ENCODE measurements around the gene MED25. TPM values are rescaled to one million over a fixed set of nuclear protein-coding genes. Genes with fewer than 3 reads are reported as not detected.

The MED25 gene
- total and polyA plus RNA-seq, 2 of the 4 experiments (the other 2 are of a cell fraction), result 4.7 to 38.5 TPM

DNA sequence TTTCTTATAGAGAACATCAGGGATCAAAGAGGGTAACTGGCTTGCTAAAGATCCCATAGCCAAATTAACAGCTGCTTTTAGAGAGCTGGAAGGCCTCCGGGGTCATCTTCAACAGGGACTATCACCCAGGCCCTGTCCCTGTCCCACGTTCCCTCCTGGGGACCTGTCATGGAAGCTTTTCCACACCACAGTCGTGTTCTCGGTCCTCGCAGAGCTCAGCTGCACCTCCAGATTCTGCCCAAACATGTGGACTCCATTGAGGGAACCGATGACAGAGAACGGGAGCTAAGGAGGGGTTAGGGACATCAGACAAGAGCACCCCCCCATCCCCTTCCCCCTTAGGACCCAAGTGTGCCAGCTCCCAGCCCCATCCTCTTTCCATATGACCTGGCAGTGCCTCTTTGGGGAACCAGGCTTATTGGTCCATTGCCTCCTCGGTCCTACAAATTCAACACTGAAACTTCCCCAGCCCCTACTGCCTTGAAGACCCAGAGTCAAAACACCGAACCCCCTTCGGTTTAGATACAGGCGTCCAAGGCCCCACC lies 5.6 kb upstream of the MED25 start:
- peak overlapping the region; percentile 26 for H2BK5ac ChIP-seq (ENCODE audit: low read depth, low read length, poor library complexity, severe bottlenecking)
- ChIA-PET CTCF (no interaction called here), POLR2A (ENCODE audit: unreplicated experiment) (no interaction called here)
- H2BK20ac ChIP-seq (ENCODE audit: low read depth, low read length), result no peak overlapping the region
- no peaks in the 10 kb centered on the region for H3K9me3 ChIP-seq (ENCODE audit: control insufficient read depth, insufficient read depth, low read length)
- ATAC-seq (ENCODE audit: low read depth) (no peak), DNase-seq (no peak)
- H3K27ac ChIP-seq (ENCODE audit: insufficient read depth, low read length), result peak overlapping the region; percentile 57; the same call in 1 of the 2 replicates
- H2AFZ ChIP-seq (replicated peaks; ENCODE audit: low read length, poor library complexity), result peak overlapping the region; percentile 98
- 0 out of 2 replicates have a peak overlapping the region, but pooled peaks have one; percentile 56 for H3K56ac ChIP-seq (ENCODE audit: extremely low read depth, insufficient read depth, low read length)
- peak overlapping the region; percentile 78 for H2AK9ac ChIP-seq (replicated peaks; ENCODE audit: low read depth, low read length, poor library complexity)
- no peak overlapping the region for H2BK120ac ChIP-seq (ENCODE audit: low read depth, low read length)
- peaks cover 17% of the 10 kb centered on the region for H3K9me1 ChIP-seq (ENCODE audit: insufficient read depth, low read length)
- peak overlapping the region; percentile 25; the same call in 1 of the 2 replicates for H3K23ac ChIP-seq (ENCODE audit: low read depth, low read length)
- H4K91ac ChIP-seq (ENCODE audit: insufficient read depth, low read depth, low read length), result 0 out of 2 replicates have a peak overlapping the region, but pooled peaks have one; percentile 59
- 35% methylated on average over 4 of the region's 11 CpGs; no CpG with 5 or more reads in 1 of the 2 experiments for WGBS, 2 experiments (ENCODE audit: extremely low coverage in 2 of 2, insufficient read length in 1 of 2)
- H3K4ac ChIP-seq (ENCODE audit: low read depth, low read length), result peak overlapping the region; percentile 82
- H3K4me3 ChIP-seq (ENCODE audit: insufficient read depth, low read depth, low read length), result peak overlapping the region; percentile 64
- H4K5ac ChIP-seq (ENCODE audit: low read depth, low read length), result peak overlapping the region; percentile 50
- H3K4me1 ChIP-seq (ENCODE audit: control insufficient read depth, insufficient read depth, low read length), result peaks cover 5% of the 10 kb centered on the region
- H4K8ac ChIP-seq (ENCODE audit: low read depth in 2 of 2, low read length in 2 of 2), result peak overlapping the region; percentile 56 to 99
- no peaks in the 10 kb centered on the region for H4K20me1 ChIP-seq (ENCODE audit: insufficient read depth, low read length)
- peak overlapping the region; percentile 43; the same call in 1 of the 3 replicates for H2BK15ac ChIP-seq (ENCODE audit: low read depth, low read length)
- H3K9ac ChIP-seq (ENCODE audit: low read depth, low read length), result peak overlapping the region; percentile 55
- in situ Hi-C loops (cut with MboI; ENCODE audit: low sequenced_read_pairs), result no loop called here
- dilution Hi-C loops (cut with HindIII; ENCODE audit: low sequenced_read_pairs, unreplicated experiment), result no loop called here
- peaks cover 2% of the 10 kb centered on the region; the same call in 1 of the 2 replicates for H3K36me3 ChIP-seq (ENCODE audit: control insufficient read depth, insufficient read depth, low read length)
- intact Hi-C loops (cut with micrococcal nuclease), result loop anchor here (10.0 kb wide), 1 partner anchor 98 kb away; no protein-coding TSS in a partner anchor
- H3K79me1 ChIP-seq (ENCODE audit: low read depth in 1 of 2, low read length in 2 of 2), result peaks cover 5 to 21% of the 10 kb centered on the region in 2 experiments; a peak in 2 of 4 replicates
- peak overlapping the region; percentile 87 for H2AK5ac ChIP-seq (ENCODE audit: low read depth, low read length)
- H3K4me2 ChIP-seq (ENCODE audit: low read depth, low read length), result peak overlapping the region; percentile 46
- no peaks in the 10 kb centered on the region for H3K27me3 ChIP-seq (ENCODE audit: control insufficient read depth, insufficient read depth, low read length)
- peak overlapping the region; percentile 76 for H3K14ac ChIP-seq (replicated peaks; ENCODE audit: low read depth, low read length)
- no peak for TF ChIP-seq MAZ (IDR thresholded peaks at IDR 0.05; ENCODE audit: borderline replicate concordance, low read depth, low read length)
- TF ChIP-seq CEBPB (IDR thresholded peaks at IDR 0.05; ENCODE audit: low read depth, low read length), result no peak
- TF ChIP-seq NFE2L2 (IDR thresholded peaks at IDR 0.05; ENCODE audit: low read depth, low read length), result no peak
- TF ChIP-seq, protein P1, sequence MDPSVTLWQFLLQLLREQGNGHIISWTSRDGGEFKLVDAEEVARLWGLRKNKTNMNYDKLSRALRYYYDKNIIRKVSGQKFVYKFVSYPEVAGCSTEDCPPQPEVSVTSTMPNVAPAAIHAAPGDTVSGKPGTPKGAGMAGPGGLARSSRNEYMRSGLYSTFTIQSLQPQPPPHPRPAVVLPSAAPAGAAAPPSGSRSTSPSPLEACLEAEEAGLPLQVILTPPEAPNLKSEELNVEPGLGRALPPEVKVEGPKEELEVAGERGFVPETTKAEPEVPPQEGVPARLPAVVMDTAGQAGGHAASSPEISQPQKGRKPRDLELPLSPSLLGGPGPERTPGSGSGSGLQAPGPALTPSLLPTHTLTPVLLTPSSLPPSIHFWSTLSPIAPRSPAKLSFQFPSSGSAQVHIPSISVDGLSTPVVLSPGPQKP (IDR thresholded peaks at IDR 0.05; ENCODE audit: borderline replicate concordance, low read depth, low read length), result no peak
- TF ChIP-seq, protein P2, sequence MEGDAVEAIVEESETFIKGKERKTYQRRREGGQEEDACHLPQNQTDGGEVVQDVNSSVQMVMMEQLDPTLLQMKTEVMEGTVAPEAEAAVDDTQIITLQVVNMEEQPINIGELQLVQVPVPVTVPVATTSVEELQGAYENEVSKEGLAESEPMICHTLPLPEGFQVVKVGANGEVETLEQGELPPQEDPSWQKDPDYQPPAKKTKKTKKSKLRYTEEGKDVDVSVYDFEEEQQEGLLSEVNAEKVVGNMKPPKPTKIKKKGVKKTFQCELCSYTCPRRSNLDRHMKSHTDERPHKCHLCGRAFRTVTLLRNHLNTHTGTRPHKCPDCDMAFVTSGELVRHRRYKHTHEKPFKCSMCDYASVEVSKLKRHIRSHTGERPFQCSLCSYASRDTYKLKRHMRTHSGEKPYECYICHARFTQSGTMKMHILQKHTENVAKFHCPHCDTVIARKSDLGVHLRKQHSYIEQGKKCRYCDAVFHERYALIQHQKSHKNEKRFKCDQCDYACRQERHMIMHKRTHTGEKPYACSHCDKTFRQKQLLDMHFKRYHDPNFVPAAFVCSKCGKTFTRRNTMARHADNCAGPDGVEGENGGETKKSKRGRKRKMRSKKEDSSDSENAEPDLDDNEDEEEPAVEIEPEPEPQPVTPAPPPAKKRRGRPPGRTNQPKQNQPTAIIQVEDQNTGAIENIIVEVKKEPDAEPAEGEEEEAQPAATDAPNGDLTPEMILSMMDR (conservative IDR thresholded peaks at IDR 0.05; ENCODE audit: low read depth, low read length), result no peak
- TF ChIP-seq MAFK (IDR thresholded peaks at IDR 0.05; ENCODE audit: low read depth, low read length), result no peak
- TF ChIP-seq, protein P3, sequence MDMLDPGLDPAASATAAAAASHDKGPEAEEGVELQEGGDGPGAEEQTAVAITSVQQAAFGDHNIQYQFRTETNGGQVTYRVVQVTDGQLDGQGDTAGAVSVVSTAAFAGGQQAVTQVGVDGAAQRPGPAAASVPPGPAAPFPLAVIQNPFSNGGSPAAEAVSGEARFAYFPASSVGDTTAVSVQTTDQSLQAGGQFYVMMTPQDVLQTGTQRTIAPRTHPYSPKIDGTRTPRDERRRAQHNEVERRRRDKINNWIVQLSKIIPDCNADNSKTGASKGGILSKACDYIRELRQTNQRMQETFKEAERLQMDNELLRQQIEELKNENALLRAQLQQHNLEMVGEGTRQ (IDR thresholded peaks at IDR 0.05; ENCODE audit: low read depth, low read length), result no peak
- no peak for TF ChIP-seq FOS (IDR thresholded peaks at IDR 0.05; ENCODE audit: low read depth, low read length)
- no peak for TF ChIP-seq SMC3 (IDR thresholded peaks at IDR 0.05; ENCODE audit: low read depth, low read length)
- TF ChIP-seq BHLHE40 (IDR thresholded peaks at IDR 0.05; ENCODE audit: low read depth, low read length), result no peak
- no peak for TF ChIP-seq RCOR1 (IDR thresholded peaks at IDR 0.05; ENCODE audit: insufficient replicate concordance, low read length)
- no peak for TF ChIP-seq RAD21 (IDR thresholded peaks at IDR 0.05; ENCODE audit: low read length)
- no peak for TF ChIP-seq RFX5 (IDR thresholded peaks at IDR 0.05; ENCODE audit: low read depth, low read length)
- no peak for TF ChIP-seq CHD1 (IDR thresholded peaks at IDR 0.05; ENCODE audit: low read depth, low read length)
- BruUV-seq (replicated peaks), result TSS peak; percentile 51
- H3K18ac ChIP-seq (ENCODE audit: low read depth, low read length), result no peak overlapping the region

Data from IMR-90 (cell line).